NT2/D1 (cell line): ENCODE results near the gene FCN1.

Experiments used
- DNase-seq: peaks from one replicate; pipeline ENCODE4 v3.0.0-alpha.2; 2011; ENCODE audit warnings: low read depth, low spot score
- H3K27me3 ChIP-seq: 2 replicates; pipeline ENCODE4 v1.6.0; 2011; ENCODE audit warnings: mild to moderate bottlenecking; ENCODE audit not compliant: insufficient read length, insufficient read depth
- H3K36me3 ChIP-seq: 2 replicates; pipeline ENCODE4 v1.6.1; 2011; ENCODE audit warnings: mild to moderate bottlenecking, low read length, mixed read lengths; ENCODE audit not compliant: insufficient read depth, insufficient read length
- H3K4me1 ChIP-seq: 2 replicates; pipeline ENCODE4 v1.5.1; 2011; ENCODE audit not compliant: insufficient read depth, insufficient read length
- H3K4me3 ChIP-seq: 2 replicates; pipeline ENCODE4 v1.5.1; 2011; ENCODE audit warnings: low read depth; ENCODE audit not compliant: insufficient read length
- H3K9ac ChIP-seq: 2 replicates; pipeline ENCODE4 v1.6.0; 2011; ENCODE audit warnings: low read depth; ENCODE audit not compliant: insufficient read length
- H3K9me3 ChIP-seq: 2 replicates; pipeline ENCODE4 v1.5.1; 2011; ENCODE audit warnings: mild to moderate bottlenecking, low read length; ENCODE audit not compliant: insufficient read depth
- SUZ12 ChIP-seq: IDR thresholded peaks from 2 replicates; pipeline ENCODE4 v1.6.1; 2011; ENCODE audit not compliant: insufficient read length, insufficient read depth; ENCODE audit errors: extremely low read depth
- YY1 ChIP-seq: IDR thresholded peaks from 2 replicates; pipeline ENCODE4 v1.6.1; 2011; ENCODE audit not compliant: insufficient read length, insufficient read depth
- ZNF274 ChIP-seq: IDR thresholded peaks from 2 replicates; pipeline ENCODE4 v1.6.1; 2011; ENCODE audit warnings: mild to moderate bottlenecking, low read depth, low read length

The FCN1 gene

DNA sequence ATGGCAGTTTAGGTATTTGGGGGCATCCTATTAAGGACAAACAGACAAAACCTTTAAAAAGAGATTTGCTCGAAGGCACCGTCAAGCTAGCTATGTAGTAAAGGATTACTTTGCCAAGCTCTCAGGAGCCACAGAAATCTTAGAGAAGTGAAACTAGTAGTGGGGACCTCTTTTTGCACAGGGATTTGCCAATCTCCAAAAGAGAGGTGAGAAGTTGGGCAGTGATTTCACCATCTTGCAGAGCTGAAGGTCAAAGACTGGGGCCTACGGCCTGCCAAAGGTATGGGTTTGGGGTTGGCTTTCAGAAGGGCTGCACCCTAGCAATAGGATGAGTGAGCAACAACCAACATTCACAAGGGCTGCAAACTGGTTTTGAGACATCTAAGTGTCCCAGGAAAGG, 1.6 kb upstream of the FCN1 start:
- no peak for TF ChIP-seq ZNF274
- no peak for TF ChIP-seq YY1
- no peak for TF ChIP-seq SUZ12
- Histone ChIP-seq H3K36me3 (no peaks in the 10 kb centered on the region), H3K27me3 (no peaks in the 10 kb centered on the region), H3K4me3 (no peak overlapping the region), H3K9ac (no peak overlapping the region), H3K9me3 (peaks cover 21% of the 10 kb centered on the region), H3K4me1 (no peaks in the 10 kb centered on the region)
- no peak for DNase-seq

DNA sequence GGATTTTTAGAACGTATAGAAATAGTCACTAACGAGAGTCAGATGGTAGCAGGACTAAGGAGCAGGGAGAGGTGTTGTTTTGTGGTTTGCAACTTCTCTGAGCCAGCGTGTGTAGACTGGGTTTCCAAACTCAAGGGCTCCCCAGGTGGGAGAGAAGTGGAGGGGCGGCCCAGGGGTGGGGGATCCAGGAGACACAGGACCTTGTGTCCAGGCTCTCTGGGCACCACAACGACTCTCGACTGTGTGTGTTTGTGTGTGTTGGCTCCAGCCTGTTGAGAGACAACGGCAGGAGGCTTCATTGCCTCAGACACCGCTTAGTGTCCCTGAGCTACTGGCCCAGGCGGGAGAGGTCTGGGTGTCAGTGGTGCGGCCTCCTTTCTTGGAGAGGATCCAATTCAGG, 934 bp upstream of the FCN1 start:
- H3K4me1 ChIP-seq: no peaks in the 10 kb centered on the region
- DNase-seq: no peak
- no peak overlapping the region for H3K4me3 ChIP-seq
- H3K27me3 ChIP-seq: no peaks in the 10 kb centered on the region
- no peak overlapping the region for H3K9ac ChIP-seq
- no peak for TF ChIP-seq YY1
- no peak for TF ChIP-seq SUZ12
- H3K9me3 ChIP-seq: peaks cover 21% of the 10 kb centered on the region
- no peaks in the 10 kb centered on the region for H3K36me3 ChIP-seq

DNA sequence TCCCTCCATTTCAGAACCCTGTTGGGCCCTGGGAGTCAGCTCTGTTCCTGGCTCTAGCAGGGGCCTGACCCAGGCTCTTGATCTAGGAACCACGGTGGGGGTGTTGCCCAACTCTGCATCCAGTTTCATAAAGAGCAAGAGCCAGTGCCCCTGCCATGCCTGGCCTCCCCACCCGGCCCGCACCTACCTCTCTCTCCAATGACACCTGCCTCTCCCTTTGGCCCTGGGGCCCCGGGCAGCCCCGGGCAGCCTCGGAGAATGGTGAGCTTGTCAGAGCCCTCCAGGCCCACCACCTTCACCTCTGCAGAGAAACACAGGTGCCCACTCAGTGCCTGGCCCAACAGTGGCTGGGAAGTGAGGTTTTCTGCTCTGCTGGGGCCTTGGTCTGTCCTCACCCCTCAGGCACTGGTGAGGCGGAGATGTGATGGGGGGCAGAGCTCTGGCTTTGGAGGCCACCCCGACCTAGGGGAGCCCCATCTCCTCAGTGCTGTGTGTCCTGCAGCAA, 1.5 kb downstream of the FCN1 start:
- DNase-seq: no peak
- H3K27me3 ChIP-seq: no peaks in the 10 kb centered on the region
- no peak overlapping the region for H3K9ac ChIP-seq
- TF ChIP-seq ZNF274 (no peak), SUZ12 (no peak), YY1 (no peak)
- H3K9me3 ChIP-seq: peaks cover 21% of the 10 kb centered on the region
- H3K4me1 ChIP-seq: no peaks in the 10 kb centered on the region
- H3K4me3 ChIP-seq: no peak overlapping the region
- H3K36me3 ChIP-seq: no peaks in the 10 kb centered on the region

DNA sequence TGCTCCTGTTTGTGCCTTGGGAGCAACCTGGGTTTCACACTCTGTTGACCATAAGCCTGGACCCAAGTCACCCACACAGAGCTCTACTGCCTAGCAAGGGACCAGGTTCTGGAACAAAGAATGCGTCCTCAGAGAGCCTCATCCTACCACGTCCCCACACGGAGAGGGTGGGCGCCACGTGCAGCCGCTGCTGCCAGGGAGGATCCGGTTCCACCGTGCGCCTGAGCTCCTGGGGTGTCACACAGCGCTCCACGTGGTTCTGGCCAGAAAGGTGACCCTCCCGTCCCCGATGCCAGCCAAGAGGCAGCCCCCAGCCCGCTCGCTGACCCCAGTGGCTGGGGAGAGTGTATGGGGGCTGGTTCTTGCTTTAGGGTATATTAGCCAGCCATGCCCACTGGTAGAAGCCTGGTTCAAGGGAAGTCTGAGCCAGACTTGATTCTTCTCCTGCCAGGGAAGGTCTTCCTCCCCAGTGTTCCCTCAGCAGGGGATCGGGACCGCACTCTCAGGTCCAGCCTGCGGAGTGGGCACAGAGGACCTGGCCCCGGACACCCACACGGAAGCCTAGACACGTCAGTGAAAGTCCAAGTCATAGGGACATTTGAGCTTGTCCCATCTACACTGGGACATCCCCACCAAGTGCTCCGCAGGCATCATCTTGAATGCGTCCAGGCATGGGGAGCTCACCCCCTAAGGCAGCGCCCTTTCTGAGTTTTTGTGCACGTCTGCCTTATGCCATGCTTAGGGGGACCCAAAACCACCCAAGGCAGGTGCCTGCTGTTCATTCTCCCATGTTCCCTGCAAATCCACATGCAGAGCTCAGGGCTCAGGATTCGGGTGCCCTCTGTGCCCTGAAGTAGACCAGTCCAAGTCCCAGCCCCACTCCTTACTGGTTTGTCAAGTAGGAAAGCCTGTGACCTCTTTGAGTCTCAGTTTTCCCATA, 2.4 kb downstream of the FCN1 start:
- H3K27me3 ChIP-seq: no peaks in the 10 kb centered on the region
- H3K4me1 ChIP-seq: no peaks in the 10 kb centered on the region
- H3K4me3 ChIP-seq: no peak overlapping the region
- H3K9ac ChIP-seq: no peak overlapping the region
- DNase-seq: no peak
- H3K9me3 ChIP-seq: peaks cover 19% of the 10 kb centered on the region
- no peak for TF ChIP-seq ZNF274
- H3K36me3 ChIP-seq: no peaks in the 10 kb centered on the region

DNA sequence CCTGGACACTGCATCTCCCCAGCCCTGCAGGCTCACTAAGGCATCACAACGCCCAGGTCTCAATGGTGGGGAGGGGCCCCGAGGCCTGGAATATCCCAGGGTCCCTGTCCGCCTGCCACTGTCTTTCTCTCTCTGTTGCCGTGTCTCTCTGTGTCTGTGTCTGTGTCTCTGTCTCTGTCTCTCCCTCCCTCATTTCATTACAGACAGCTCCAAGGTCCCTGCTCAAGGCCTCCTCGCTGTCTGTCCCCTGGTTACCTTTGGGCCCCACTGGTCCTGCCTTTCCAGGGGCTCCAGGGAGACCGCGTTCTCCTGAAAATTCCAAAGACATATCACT, 3.2 kb downstream of the FCN1 start:
- Histone ChIP-seq H3K9me3 (peaks cover 11% of the 10 kb centered on the region; the same call in 1 of the 2 replicates), H3K9ac (no peak overlapping the region)
- TF ChIP-seq ZNF274 (no peak), YY1 (no peak), SUZ12 (no peak)

GRCh38 chr9:134913713-134914500, 3.8 kb downstream of the FCN1 start:
- Histone ChIP-seq H3K4me3 (no peak overlapping the region), H3K36me3 (no peaks in the 10 kb centered on the region), H3K9me3 (peaks cover 7% of the 10 kb centered on the region; the same call in 1 of the 2 replicates), H3K27me3 (no peaks in the 10 kb centered on the region), H3K9ac (no peak overlapping the region), H3K4me1 (no peaks in the 10 kb centered on the region)
- no peak for TF ChIP-seq YY1
- TF ChIP-seq ZNF274: no peak
- TF ChIP-seq SUZ12: no peak
- DNase-seq: no peak

More for the DNA sequence above, 3.2 kb downstream of the FCN1 start:
- Histone ChIP-seq H3K27me3 (no peaks in the 10 kb centered on the region), H3K4me3 (no peak overlapping the region), H3K4me1 (no peaks in the 10 kb centered on the region), H3K36me3 (no peaks in the 10 kb centered on the region)
- no peak for DNase-seq

DNA sequence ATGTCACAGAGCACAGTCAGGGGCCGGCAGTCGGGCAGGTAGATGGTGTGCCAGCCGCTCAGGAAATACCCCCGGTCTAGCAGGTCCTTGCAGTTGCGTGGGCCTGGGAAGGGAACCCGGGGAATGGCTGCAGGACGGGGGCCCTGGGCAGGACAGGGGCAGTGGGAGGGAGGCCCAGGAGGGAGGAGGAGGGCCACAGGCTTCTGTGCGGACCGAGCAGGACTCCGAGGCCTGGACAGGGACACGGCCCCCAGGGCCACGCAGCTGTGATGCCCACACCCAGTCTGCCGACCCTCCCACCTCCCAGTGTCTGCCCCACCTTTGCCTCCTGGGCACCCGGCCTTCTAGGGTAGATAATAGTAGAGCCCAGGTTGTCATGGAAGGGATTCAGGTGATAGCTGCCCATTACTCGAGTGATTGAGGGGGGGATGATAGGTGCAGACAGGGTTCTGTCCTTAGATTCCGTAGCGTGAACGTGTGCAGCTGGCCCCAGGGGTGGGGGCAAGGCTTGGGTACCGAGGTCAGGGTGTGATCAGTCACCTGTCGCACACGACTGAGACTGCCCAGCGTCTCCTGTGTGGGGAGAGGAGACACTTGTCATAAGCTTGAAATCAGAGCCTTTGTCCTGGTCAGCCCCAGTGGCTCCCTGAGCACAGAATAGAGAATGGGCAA, 4.5 kb downstream of the FCN1 start:
- Histone ChIP-seq H3K9ac (no peak overlapping the region), H3K27me3 (no peaks in the 10 kb centered on the region), H3K9me3 (no peaks in the 10 kb centered on the region), H3K4me3 (no peak overlapping the region), H3K4me1 (no peaks in the 10 kb centered on the region), H3K36me3 (no peaks in the 10 kb centered on the region)
- DNase-seq: no peak
- no peak for TF ChIP-seq YY1
- no peak for TF ChIP-seq SUZ12
- TF ChIP-seq ZNF274: no peak
